ENCODE measurements around the gene CSF1. TPM values are rescaled to one million over a fixed set of nuclear protein-coding genes. Genes with fewer than 3 reads are reported as not detected.

The CSF1 gene
- total RNA-seq, 3 donors from 2014 or later = 28.2 to 54.7 (median 54.4) TPM

- Histone ChIP-seq H3K36me3 (no peaks in the 10 kb centered on the region), H3K9me3 (no peaks in the 10 kb centered on the region), H3K27me3 (no peaks in the 10 kb centered on the region), H3K4me1 (peaks cover 0 to 8% of the 10 kb centered on the region in 2 donors), H3K27ac (peak overlapping the region; percentile 62 to 63), H3K4me3 (no peak overlapping the region)
- no peak for DNase-seq (ENCODE audit: low spot score in 2 of 2)
- intact Hi-C loops (cut with DNase I; ENCODE audit: low total_unique reads) = no loop called here
- TF ChIP-seq POLR2AphosphoS5 (IDR thresholded peaks at IDR 0.05) = no peak
- no peak for TF ChIP-seq POLR2A (IDR thresholded peaks at IDR 0.05)
- TF ChIP-seq CTCF (IDR thresholded peaks at IDR 0.05) = no peak
These were observed 49.5 kb downstream of the CSF1 start for GRCh38 chr1:109959974-109960744.

GRCh38 chr1:109960745-109961094, 50.1 kb downstream of the CSF1 start:
- TF ChIP-seq POLR2AphosphoS5 (IDR thresholded peaks at IDR 0.05) (no peak), CTCF (IDR thresholded peaks at IDR 0.05) (no peak), POLR2A (IDR thresholded peaks at IDR 0.05) (no peak)
- Histone ChIP-seq H3K9me3 (no peaks in the 10 kb centered on the region), H3K27ac (peak overlapping the region; percentile 3 to 45), H3K4me3 (no peak overlapping the region), H3K4me1 (peaks cover 0 to 8% of the 10 kb centered on the region in 2 donors), H3K27me3 (no peaks in the 10 kb centered on the region), H3K36me3 (no peaks in the 10 kb centered on the region)
- intact Hi-C loops (cut with DNase I; ENCODE audit: low total_unique reads) = no loop called here
- DNase-seq (ENCODE audit: low spot score in 2 of 2) = no peak

DNA sequence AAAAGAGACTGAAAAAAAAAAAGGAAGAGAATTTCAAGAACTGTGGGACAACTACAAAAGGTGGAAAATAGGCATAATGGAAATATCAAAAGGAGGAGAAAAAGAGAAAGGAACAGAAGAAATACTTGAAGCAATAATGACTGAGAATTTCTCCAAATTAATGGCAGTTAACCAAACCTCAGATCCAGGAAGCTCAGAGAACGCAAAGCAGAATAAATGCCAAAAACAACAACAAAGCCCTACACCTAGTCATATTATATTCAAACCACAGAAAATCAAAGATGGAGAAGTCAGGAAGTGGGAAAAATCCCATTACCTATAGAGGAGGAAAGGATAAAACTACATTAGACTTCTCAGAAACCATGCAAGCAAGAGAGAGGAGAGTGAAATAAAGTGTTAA, 53.2 kb downstream of the CSF1 start:
- no peak for DNase-seq (ENCODE audit: low spot score in 2 of 2)
- Histone ChIP-seq H3K4me3 (no peak overlapping the region), H3K4me1 (peaks cover 0 to 8% of the 10 kb centered on the region in 2 donors), H3K27ac (no peak overlapping the region), H3K27me3 (no peaks in the 10 kb centered on the region), H3K36me3 (no peaks in the 10 kb centered on the region), H3K9me3 (no peaks in the 10 kb centered on the region)
- intact Hi-C loops (cut with DNase I; ENCODE audit: low total_unique reads) = no loop called here
- TF ChIP-seq POLR2A (IDR thresholded peaks at IDR 0.05) (no peak), POLR2AphosphoS5 (IDR thresholded peaks at IDR 0.05) (no peak), CTCF (IDR thresholded peaks at IDR 0.05) (no peak)

DNA sequence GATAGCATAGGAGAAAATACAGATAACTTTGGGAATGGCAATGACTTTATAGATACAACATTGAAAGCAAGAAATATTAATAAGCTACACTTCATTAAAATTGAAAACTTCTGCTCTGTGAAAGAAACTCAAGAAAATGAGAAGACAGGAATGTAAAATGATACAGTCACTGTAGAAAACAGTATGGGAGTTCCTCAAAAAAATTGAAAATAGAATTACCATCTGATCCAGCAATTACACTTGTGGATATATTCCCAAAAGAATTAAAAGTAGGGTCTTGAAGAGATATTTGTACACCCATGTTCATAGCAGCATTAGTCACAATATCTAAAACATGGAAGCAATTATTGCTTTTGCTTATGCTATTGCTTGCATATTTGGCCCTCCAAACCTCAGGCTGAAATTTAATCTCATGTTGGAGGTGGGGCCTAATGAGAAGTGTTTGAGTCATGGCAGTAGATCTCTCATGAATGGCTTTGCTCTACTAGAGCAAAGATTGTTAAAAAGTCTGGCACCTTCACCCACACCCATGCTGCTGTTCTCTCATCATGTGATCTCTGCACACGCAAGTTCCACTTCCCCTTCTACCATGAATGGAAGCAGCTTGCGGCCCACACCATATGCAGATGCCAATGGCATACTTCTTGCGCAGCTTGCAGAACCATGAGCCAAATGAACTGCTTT, 58.6 kb downstream of the CSF1 start:
- TF ChIP-seq POLR2AphosphoS5 (IDR thresholded peaks at IDR 0.05) (no peak), CTCF (IDR thresholded peaks at IDR 0.05) (no peak), POLR2A (IDR thresholded peaks at IDR 0.05) (no peak)
- Histone ChIP-seq H3K36me3 (no peaks in the 10 kb centered on the region), H3K9me3 (no peaks in the 10 kb centered on the region), H3K4me1 (no peaks in the 10 kb centered on the region), H3K27me3 (no peaks in the 10 kb centered on the region), H3K27ac (no peak overlapping the region), H3K4me3 (no peak overlapping the region)
- no peak for DNase-seq (ENCODE audit: low spot score in 2 of 2)
- intact Hi-C loops (cut with DNase I; ENCODE audit: low total_unique reads) = no loop called here

DNA sequence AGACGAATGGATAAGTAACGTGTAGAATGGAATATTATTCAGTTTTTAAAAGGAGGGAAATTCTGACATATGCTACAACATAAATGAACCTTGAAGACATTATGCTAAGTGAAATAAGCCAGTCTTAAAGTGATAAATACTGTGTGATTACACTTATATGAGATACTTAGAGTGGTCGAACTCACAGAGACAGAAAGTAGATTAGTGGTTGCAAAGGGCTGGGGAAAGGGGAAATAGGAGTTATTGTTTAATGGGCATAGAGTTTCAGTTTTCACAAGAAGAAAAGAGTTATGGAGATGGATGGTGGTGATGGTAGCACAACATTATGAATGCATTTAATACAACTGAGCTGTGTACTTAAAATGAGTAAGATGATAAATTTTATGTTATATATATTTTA, 59.3 kb downstream of the CSF1 start:
- no peaks in the 10 kb centered on the region for H3K36me3 ChIP-seq
- H3K27me3 ChIP-seq = no peaks in the 10 kb centered on the region
- no peak for DNase-seq (ENCODE audit: low spot score in 2 of 2)
- H3K4me1 ChIP-seq = no peaks in the 10 kb centered on the region
- H3K4me3 ChIP-seq = no peak overlapping the region
- no peaks in the 10 kb centered on the region for H3K9me3 ChIP-seq
- TF ChIP-seq POLR2A (IDR thresholded peaks at IDR 0.05) (no peak), POLR2AphosphoS5 (IDR thresholded peaks at IDR 0.05) (no peak), CTCF (IDR thresholded peaks at IDR 0.05) (no peak)
- intact Hi-C loops (cut with DNase I; ENCODE audit: low total_unique reads) = no loop called here
- H3K27ac ChIP-seq = no peak overlapping the region

All from breast epithelium (tissue), 4 donors.